ENCODE data around the gene RAB12. TPM values are rescaled to one million over a fixed set of nuclear protein-coding genes. Genes with fewer than 3 reads are reported as not detected.

Gene RAB12
- total and polyA plus RNA-seq, 4 experiments from 2014 or later = 0.11 to 20.8 (median 10.5) TPM

- POLR2A ChIA-PET (ENCODE audit: partially characterized antibody) = interaction anchor here (1.3 kb wide), 1 partner anchor 10 kb away, joined by 3 read pairs; no protein-coding TSS in a partner anchor
- no peaks in the 10 kb centered on the region for H3K27me3 Mint-ChIP-seq
Measured at GRCh38 chr18:8627107-8627472, 17.9 kb downstream of the RAB12 start.

DNA sequence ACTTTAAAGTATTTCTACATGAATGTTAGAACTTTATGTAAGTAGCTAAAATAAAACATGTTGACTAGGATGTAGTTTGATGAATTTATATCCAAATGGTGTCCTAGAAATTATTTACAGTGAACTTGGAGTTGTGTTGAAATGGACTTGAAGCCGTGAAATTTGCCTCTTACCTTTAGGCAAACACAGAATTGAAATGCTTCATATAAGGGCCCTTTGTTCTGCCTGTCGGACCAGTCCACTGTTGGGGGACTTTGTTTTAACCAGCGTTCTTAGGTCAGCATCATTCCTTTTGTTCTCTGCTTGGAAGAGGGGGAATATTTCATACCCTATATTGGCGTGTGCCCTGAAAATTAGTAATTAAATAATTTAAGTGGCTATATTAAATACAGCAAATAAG is 18.3 kb downstream of the RAB12 start:
- Mint-ChIP-seq H3K4me1 (peaks cover 14 to 41% (median 25%) of the 10 kb centered on the region in 4 donors), H3K9me3 (peaks cover 0 to under 1% (median 0%) of the 10 kb centered on the region in 8 donors), H3K27me3 (no peaks in the 10 kb centered on the region), H3K36me3 (peaks cover 39 to 68% of the 10 kb centered on the region in 2 donors), H3K27ac (no peak overlapping the region), H3K4me3 (no peak overlapping the region)
- no peak overlapping the region for H3K27ac ChIP-seq (ENCODE audit: low read depth, low read length)
- H3K27me3 ChIP-seq (ENCODE audit: insufficient read depth, low read length) = no peaks in the 10 kb centered on the region
- intact Hi-C loops (cut with micrococcal nuclease) = no loop called here
- DNase-seq = no peak
- H3K4me3 ChIP-seq (ENCODE audit: low read length in 2 of 2) = no peak overlapping the region
- no peaks in the 10 kb centered on the region for H3K9me3 ChIP-seq (ENCODE audit: control insufficient read depth in 1 of 2, low read length in 2 of 2)
- ChIA-PET POLR2A (ENCODE audit: partially characterized antibody) (interaction anchor here (1.3 kb wide), 1 partner anchor 10 kb away, joined by 3 read pairs; no protein-coding TSS in a partner anchor), CTCF (ENCODE audit: partially characterized antibody) (no interaction called here)
- peaks cover 30% of the 10 kb centered on the region for H3K36me3 ChIP-seq (ENCODE audit: insufficient read depth, low read length)
- H3K4me1 ChIP-seq (ENCODE audit: insufficient read depth, low read length) = peaks cover 11% of the 10 kb centered on the region

More at GRCh38 chr18:8627107-8627472, 17.9 kb downstream of the RAB12 start:
- H3K4me3 Mint-ChIP-seq = no peak overlapping the region
- Histone ChIP-seq H3K4me3 (ENCODE audit: low read length in 2 of 2) (no peak overlapping the region), H3K9me3 (ENCODE audit: control insufficient read depth in 1 of 2, low read length in 2 of 2) (no peaks in the 10 kb centered on the region), H3K27ac (ENCODE audit: low read depth, low read length) (no peak overlapping the region), H3K36me3 (ENCODE audit: insufficient read depth, low read length) (peaks cover 30% of the 10 kb centered on the region), H3K4me1 (ENCODE audit: insufficient read depth, low read length) (peaks cover 11% of the 10 kb centered on the region), H3K27me3 (ENCODE audit: insufficient read depth, low read length) (no peaks in the 10 kb centered on the region)
- peaks cover 17 to 45% (median 29%) of the 10 kb centered on the region in 4 donors for H3K4me1 Mint-ChIP-seq
- peaks cover 0 to 5% (median 4%) of the 10 kb centered on the region in 8 donors for H3K9me3 Mint-ChIP-seq
- DNase-seq = no peak
- CTCF ChIA-PET (ENCODE audit: partially characterized antibody) = no interaction called here
- H3K27ac Mint-ChIP-seq = no peak overlapping the region
- H3K36me3 Mint-ChIP-seq = peaks cover 43 to 70% of the 10 kb centered on the region in 2 donors
- intact Hi-C loops (cut with micrococcal nuclease) = no loop called here

GRCh38 chr18:8629602-8630001 is 20.4 kb downstream of the RAB12 start:
- no peak overlapping the region for H3K27ac Mint-ChIP-seq
- no peak overlapping the region for H3K4me3 Mint-ChIP-seq
- Histone ChIP-seq H3K36me3 (ENCODE audit: insufficient read depth, low read length) (peaks cover 43% of the 10 kb centered on the region), H3K4me1 (ENCODE audit: insufficient read depth, low read length) (no peaks in the 10 kb centered on the region), H3K27me3 (ENCODE audit: insufficient read depth, low read length) (no peaks in the 10 kb centered on the region), H3K9me3 (ENCODE audit: control insufficient read depth in 1 of 2, low read length in 2 of 2) (no peaks in the 10 kb centered on the region), H3K4me3 (ENCODE audit: low read length in 2 of 2) (no peak overlapping the region), H3K27ac (ENCODE audit: low read depth, low read length) (no peak overlapping the region)
- no peaks in the 10 kb centered on the region for H3K27me3 Mint-ChIP-seq
- ChIA-PET CTCF (ENCODE audit: partially characterized antibody) (no interaction called here), POLR2A (ENCODE audit: partially characterized antibody) (no interaction called here)
- intact Hi-C loops (cut with micrococcal nuclease) = no loop called here
- H3K4me1 Mint-ChIP-seq = peaks cover 4 to 26% (median 10%) of the 10 kb centered on the region in 4 donors
- DNase-seq = no peak
- no peaks in the 10 kb centered on the region for H3K9me3 Mint-ChIP-seq
- peaks cover 38 to 70% of the 10 kb centered on the region in 2 donors for H3K36me3 Mint-ChIP-seq

DNA sequence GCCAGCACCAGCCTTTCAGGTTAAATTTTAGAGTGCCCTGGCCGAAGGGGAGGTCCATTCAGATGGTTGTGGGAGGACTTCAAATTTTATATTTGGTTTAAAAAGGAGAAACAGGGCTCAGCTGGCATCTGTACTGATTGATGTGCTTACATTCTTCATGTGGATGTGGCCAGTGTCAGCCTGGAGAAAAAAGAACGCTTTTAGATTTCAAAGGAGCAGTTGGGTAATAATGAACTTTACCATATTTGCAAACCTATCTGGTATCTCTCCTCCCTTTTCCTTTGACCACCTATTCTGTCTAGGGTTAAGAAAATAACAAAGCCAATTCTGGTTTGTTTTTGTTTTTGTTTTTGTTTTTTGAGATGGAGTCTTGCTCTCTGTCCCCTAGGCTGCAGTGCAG is 21.3 kb downstream of the RAB12 start:
- H3K27ac ChIP-seq (ENCODE audit: low read depth, low read length) = no peak overlapping the region
- no peaks in the 10 kb centered on the region for H3K27me3 Mint-ChIP-seq
- CTCF ChIA-PET (ENCODE audit: partially characterized antibody) = no interaction called here
- POLR2A ChIA-PET (ENCODE audit: partially characterized antibody) = no interaction called here
- H3K4me3 Mint-ChIP-seq = no peak overlapping the region
- no peaks in the 10 kb centered on the region for H3K9me3 Mint-ChIP-seq
- peaks cover 35 to 70% of the 10 kb centered on the region in 2 donors for H3K36me3 Mint-ChIP-seq
- no peaks in the 10 kb centered on the region for H3K9me3 ChIP-seq (ENCODE audit: control insufficient read depth in 1 of 2, low read length in 2 of 2)
- intact Hi-C loops (cut with micrococcal nuclease) = no loop called here
- peaks cover 0 to 18% (median 8%) of the 10 kb centered on the region in 4 donors for H3K4me1 Mint-ChIP-seq
- H3K36me3 ChIP-seq (ENCODE audit: insufficient read depth, low read length) = peaks cover 41% of the 10 kb centered on the region
- peak overlapping the region in 3 of 7 donors; percentile 23 to 42 (median 36) for H3K27ac Mint-ChIP-seq
- no peak overlapping the region for H3K4me3 ChIP-seq (ENCODE audit: low read length in 2 of 2)
- no peaks in the 10 kb centered on the region for H3K4me1 ChIP-seq (ENCODE audit: insufficient read depth, low read length)
- no peaks in the 10 kb centered on the region for H3K27me3 ChIP-seq (ENCODE audit: insufficient read depth, low read length)
- DNase-seq = no peak

GRCh38 chr18:8631265-8631664 is 22.0 kb downstream of the RAB12 start:
- H3K27me3 ChIP-seq (ENCODE audit: insufficient read depth, low read length) = no peaks in the 10 kb centered on the region
- intact Hi-C loops (cut with micrococcal nuclease) = no loop called here
- H3K27ac ChIP-seq (ENCODE audit: low read depth, low read length) = no peak overlapping the region
- no peaks in the 10 kb centered on the region for H3K4me1 ChIP-seq (ENCODE audit: insufficient read depth, low read length)
- no peak for DNase-seq
- Mint-ChIP-seq H3K27me3 (no peaks in the 10 kb centered on the region), H3K4me3 (no peak overlapping the region), H3K27ac (no peak overlapping the region), H3K36me3 (peaks cover 33 to 70% of the 10 kb centered on the region in 2 donors), H3K4me1 (peaks cover 0 to 11% (median 5%) of the 10 kb centered on the region in 4 donors), H3K9me3 (no peaks in the 10 kb centered on the region)
- no peak overlapping the region for H3K4me3 ChIP-seq (ENCODE audit: low read length in 2 of 2)
- POLR2A ChIA-PET (ENCODE audit: partially characterized antibody) = no interaction called here
- CTCF ChIA-PET (ENCODE audit: partially characterized antibody) = no interaction called here
- H3K9me3 ChIP-seq (ENCODE audit: control insufficient read depth in 1 of 2, low read length in 2 of 2) = no peaks in the 10 kb centered on the region
- peaks cover 39% of the 10 kb centered on the region for H3K36me3 ChIP-seq (ENCODE audit: insufficient read depth, low read length)

DNA sequence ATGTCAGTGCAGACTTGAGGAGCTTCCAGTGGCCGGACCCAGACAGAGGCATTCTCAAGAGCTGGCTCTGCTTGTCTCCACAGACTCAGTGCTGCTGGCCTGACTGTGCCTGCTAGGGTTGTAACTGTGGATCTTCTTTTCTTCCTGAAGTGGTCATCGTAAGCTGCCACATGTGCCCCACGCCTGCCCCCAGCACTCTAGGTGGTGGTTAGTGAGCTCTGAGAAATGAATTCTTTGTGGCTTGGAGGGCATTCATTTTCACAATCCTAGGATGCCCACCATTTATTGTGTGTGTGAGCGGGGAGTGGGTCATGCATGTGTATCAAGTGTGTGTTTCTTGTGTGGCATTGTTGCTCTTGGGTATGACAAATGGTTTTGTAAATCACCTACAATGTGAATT is 23.1 kb downstream of the RAB12 start:
- H3K27ac ChIP-seq (ENCODE audit: low read depth, low read length) = no peak overlapping the region
- CTCF ChIA-PET (ENCODE audit: partially characterized antibody) = no interaction called here
- Mint-ChIP-seq H3K36me3 (peaks cover 34 to 68% of the 10 kb centered on the region in 2 donors), H3K4me3 (no peak overlapping the region), H3K27ac (peak overlapping the region in 1 of 7 donors; percentile 8), H3K27me3 (no peaks in the 10 kb centered on the region), H3K9me3 (no peaks in the 10 kb centered on the region), H3K4me1 (peaks cover 0 to 11% (median 4%) of the 10 kb centered on the region in 4 donors)
- H3K4me3 ChIP-seq (ENCODE audit: low read length in 2 of 2) = no peak overlapping the region
- H3K4me1 ChIP-seq (ENCODE audit: insufficient read depth, low read length) = no peaks in the 10 kb centered on the region
- intact Hi-C loops (cut with micrococcal nuclease) = no loop called here
- no peaks in the 10 kb centered on the region for H3K9me3 ChIP-seq (ENCODE audit: control insufficient read depth in 1 of 2, low read length in 2 of 2)
- H3K36me3 ChIP-seq (ENCODE audit: insufficient read depth, low read length) = peaks cover 39% of the 10 kb centered on the region
- POLR2A ChIA-PET (ENCODE audit: partially characterized antibody) = no interaction called here
- DNase-seq = no peak
- no peaks in the 10 kb centered on the region for H3K27me3 ChIP-seq (ENCODE audit: insufficient read depth, low read length)

- Histone ChIP-seq H3K4me3 (ENCODE audit: low read length in 2 of 2) (no peak overlapping the region), H3K9me3 (ENCODE audit: control insufficient read depth in 1 of 2, low read length in 2 of 2) (no peaks in the 10 kb centered on the region), H3K27ac (ENCODE audit: low read depth, low read length) (no peak overlapping the region), H3K27me3 (ENCODE audit: insufficient read depth, low read length) (no peaks in the 10 kb centered on the region), H3K4me1 (ENCODE audit: insufficient read depth, low read length) (no peaks in the 10 kb centered on the region), H3K36me3 (ENCODE audit: insufficient read depth, low read length) (peaks cover 49% of the 10 kb centered on the region)
- no peak overlapping the region for H3K4me3 Mint-ChIP-seq
- ChIA-PET POLR2A (ENCODE audit: partially characterized antibody) (no interaction called here), CTCF (ENCODE audit: partially characterized antibody) (interaction anchor here (0.9 kb wide), 1 partner anchor 353 kb away, joined by 3 read pairs; no protein-coding TSS in a partner anchor)
- no peaks in the 10 kb centered on the region for H3K9me3 Mint-ChIP-seq
- H3K36me3 Mint-ChIP-seq = peaks cover 49 to 74% of the 10 kb centered on the region in 2 donors
- intact Hi-C loops (cut with micrococcal nuclease) = no loop called here
- peaks cover 0 to 3% (median 2%) of the 10 kb centered on the region in 4 donors for H3K4me1 Mint-ChIP-seq
- DNase-seq = no peak
- no peak overlapping the region for H3K27ac Mint-ChIP-seq
- no peaks in the 10 kb centered on the region for H3K27me3 Mint-ChIP-seq
Measured at GRCh38 chr18:8634508-8634907, 25.3 kb downstream of the RAB12 start.

Measured in CD4-positive, alpha-beta memory T cell (primary cell).